ENCODE measurements around the gene SLC16A2. TPM values are rescaled to one million over a fixed set of nuclear protein-coding genes. Genes with fewer than 3 reads are reported as not detected.

The SLC16A2 gene
- total and polyA plus RNA-seq, 10 of the 15 experiments (the other 5 are each of a cell fraction or from before 2014, with no cell fraction given) = 0.08 to 0.13 TPM; not detected in 8

DNA sequence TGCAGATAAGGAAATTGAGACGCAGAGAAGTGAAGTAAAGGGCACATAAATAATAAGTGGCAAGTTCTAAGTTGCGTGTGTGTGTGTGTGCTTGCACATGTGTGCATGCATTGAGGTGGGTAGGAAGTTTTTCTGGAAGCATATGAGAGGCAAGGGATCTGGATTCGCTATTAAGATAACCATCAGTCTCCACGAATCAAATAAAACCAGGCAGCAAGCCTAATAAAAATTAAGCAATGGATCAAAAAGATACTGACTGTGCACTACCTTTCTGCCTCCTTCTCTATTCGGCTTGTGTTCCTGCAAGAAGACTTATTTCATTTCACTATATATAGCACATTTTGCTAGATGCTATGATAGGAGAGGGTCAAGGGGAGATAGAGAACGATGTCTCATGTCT is 23.8 kb downstream of the SLC16A2 start:
- H3K9me3 ChIP-seq (replicated peaks; ENCODE audit: control insufficient read depth, insufficient read depth, low read length) = no peaks in the 10 kb centered on the region
- no TSS peak for BruUV-seq (replicated peaks)
- no peak overlapping the region for H2AFZ ChIP-seq (ENCODE audit: control insufficient read depth, low read depth, low read length)
- H3K27me3 ChIP-seq (replicated peaks in 1 of 2; ENCODE audit: control insufficient read depth in 2 of 2, insufficient read depth in 2 of 2, low read length in 1 of 2) = no peaks in the 10 kb centered on the region; a peak in 1 of 4 replicates
- ChIA-PET RAD21 (ENCODE audit: unreplicated experiment) (no interaction called here), CTCF (no interaction called here), POLR2A (no interaction called here), SMC1A (ENCODE audit: uncharacterized antibody, unreplicated experiment) (no interaction called here)
- H3K9ac ChIP-seq (ENCODE audit: control insufficient read depth, insufficient read depth, low read length) = no peak overlapping the region
- in situ Hi-C loops (cut with MboI) = no loop called here
- FAIRE-seq (no peak), ATAC-seq (no peak), DNase-seq (ENCODE audit: low read depth, low spot score) (no peak)
- H3K4me1 ChIP-seq (ENCODE audit: control insufficient read depth, insufficient read depth, low read length) = no peaks in the 10 kb centered on the region
- H3K4me3 ChIP-seq = no peak overlapping the region
- TF ChIP-seq, protein P1, sequence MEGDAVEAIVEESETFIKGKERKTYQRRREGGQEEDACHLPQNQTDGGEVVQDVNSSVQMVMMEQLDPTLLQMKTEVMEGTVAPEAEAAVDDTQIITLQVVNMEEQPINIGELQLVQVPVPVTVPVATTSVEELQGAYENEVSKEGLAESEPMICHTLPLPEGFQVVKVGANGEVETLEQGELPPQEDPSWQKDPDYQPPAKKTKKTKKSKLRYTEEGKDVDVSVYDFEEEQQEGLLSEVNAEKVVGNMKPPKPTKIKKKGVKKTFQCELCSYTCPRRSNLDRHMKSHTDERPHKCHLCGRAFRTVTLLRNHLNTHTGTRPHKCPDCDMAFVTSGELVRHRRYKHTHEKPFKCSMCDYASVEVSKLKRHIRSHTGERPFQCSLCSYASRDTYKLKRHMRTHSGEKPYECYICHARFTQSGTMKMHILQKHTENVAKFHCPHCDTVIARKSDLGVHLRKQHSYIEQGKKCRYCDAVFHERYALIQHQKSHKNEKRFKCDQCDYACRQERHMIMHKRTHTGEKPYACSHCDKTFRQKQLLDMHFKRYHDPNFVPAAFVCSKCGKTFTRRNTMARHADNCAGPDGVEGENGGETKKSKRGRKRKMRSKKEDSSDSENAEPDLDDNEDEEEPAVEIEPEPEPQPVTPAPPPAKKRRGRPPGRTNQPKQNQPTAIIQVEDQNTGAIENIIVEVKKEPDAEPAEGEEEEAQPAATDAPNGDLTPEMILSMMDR (IDR thresholded peaks at IDR 0.05 in 2 of 3, conservative IDR thresholded peaks at IDR 0.05 in 1 of 3; ENCODE audit: control insufficient read depth in 2 of 3, extremely low read depth in 1 of 3, insufficient read depth in 1 of 3, low read depth in 3 of 3, low read length in 3 of 3) = no peak
- no peak for TF ChIP-seq FOXK2 (IDR thresholded peaks at IDR 0.05)
- TF ChIP-seq ZNF687 (IDR thresholded peaks at IDR 0.05) = no peak
- no peak for TF ChIP-seq PAX5 (IDR thresholded peaks at IDR 0.05; ENCODE audit: borderline replicate concordance, low read depth, low read length)
- no peak for TF ChIP-seq BACH1 (IDR thresholded peaks at IDR 0.05; ENCODE audit: borderline replicate concordance)
- TF ChIP-seq NFYB (IDR thresholded peaks at IDR 0.05; ENCODE audit: insufficient read depth, low read depth, low read length) = no peak
- no peak for TF ChIP-seq MAX (IDR thresholded peaks at IDR 0.05; ENCODE audit: low read depth, low read length)
- TF ChIP-seq HDAC6 (IDR thresholded peaks at IDR 0.05; ENCODE audit: unreplicated experiment) = no peak
- H3K27ac ChIP-seq (ENCODE audit: control insufficient read depth, insufficient read depth) = no peak overlapping the region
- H3K36me3 ChIP-seq (ENCODE audit: control insufficient read depth in 2 of 2, insufficient read depth in 2 of 2, low read length in 1 of 2) = no peaks in the 10 kb centered on the region
- intact Hi-C loops (cut with micrococcal nuclease; ENCODE audit: unreplicated experiment) = loop anchor here (2.0 kb wide), 1 partner anchor 46 kb away; no protein-coding TSS in a partner anchor
- no peaks in the 10 kb centered on the region for H3K79me2 ChIP-seq (ENCODE audit: control insufficient read depth, insufficient read depth, low read length)
- H4K20me1 ChIP-seq (ENCODE audit: control insufficient read depth, insufficient read depth) = no peaks in the 10 kb centered on the region
- 0% methylated on average over 6 of the region's 6 CpGs for WGBS (ENCODE audit: insufficient coverage, insufficient replicate concordance, low lambda C conversion rate, missing lambda C conversion rate)
- H3K4me2 ChIP-seq (ENCODE audit: control insufficient read depth, insufficient read depth) = no peak overlapping the region
